GM18511 (cell line): Measurements from ENCODE around the gene CABP4.
"Not testable (repeated sequence)": the region's sequence is repeated elsewhere in the genome, so short reads cannot be mapped to it uniquely, and the experiment has no call there.

Experiments used
- ATAC-seq: cut with Tn5 transposase; IDR thresholded peaks from one replicate; pipeline ENCODE4 v1.9.1; 2021; ENCODE audit warnings: mild to moderate bottlenecking, moderate library complexity; ENCODE audit not compliant: unreplicated experiment

The CABP4 gene

GRCh38 chr11:67418476-67419281 is 36.5 kb upstream of the CABP4 start:
- no peak for ATAC-seq

- no peak for ATAC-seq
These were observed 35.7 kb upstream of the CABP4 start for GRCh38 chr11:67419325-67420049.

GRCh38 chr11:67420147-67420645 is 35.0 kb upstream of the CABP4 start:
- ATAC-seq = no peak

- peak; percentile 92 for ATAC-seq
These were observed 34.3 kb upstream of the CABP4 start for GRCh38 chr11:67420646-67421429.

GRCh38 chr11:67421430-67422031 is 33.6 kb upstream of the CABP4 start:
- ATAC-seq = no peak

GRCh38 chr11:67422891-67423290 is 32.3 kb upstream of the CABP4 start:
- ATAC-seq = no peak

- ATAC-seq = no peak
These were observed 31.7 kb upstream of the CABP4 start for GRCh38 chr11:67423466-67423865.

GRCh38 chr11:67423891-67424613 is 31.1 kb upstream of the CABP4 start:
- no peak for ATAC-seq

GRCh38 chr11:67427364-67427859 is 27.7 kb upstream of the CABP4 start:
- ATAC-seq = not testable (repeated sequence)

- peak; percentile 85 for ATAC-seq
These were observed 26.8 kb upstream of the CABP4 start, which contains the start of gene RPS6KB2 for GRCh38 chr11:67428052-67429001. Gene RPS6KB2 (plus strand): TSS chr11:67428494. CDS start chr11:67428546, 52 bp downstream.

GRCh38 chr11:67429038-67429668 is 26.0 kb upstream of the CABP4 start:
- ATAC-seq = no peak

GRCh38 chr11:67429722-67430121 is 25.4 kb upstream of the CABP4 start:
- ATAC-seq = no peak

- no peak for ATAC-seq
These were observed 23.6 kb upstream of the CABP4 start for GRCh38 chr11:67431346-67432249.

GRCh38 chr11:67432655-67433349 is 22.4 kb upstream of the CABP4 start:
- no peak for ATAC-seq

- ATAC-seq = no peak
These were observed 21.4 kb upstream of the CABP4 start for GRCh38 chr11:67433536-67434394.

GRCh38 chr11:67434395-67434881 is 20.7 kb upstream of the CABP4 start:
- no peak for ATAC-seq
